Fibroblast of lung (primary cell): ENCODE measurements around the gene PKP3. TPM values are rescaled to one million over a fixed set of nuclear protein-coding genes. Genes with fewer than 3 reads are reported as not detected.

Experiments used
- DNase-seq, 2 donors: peaks; one replicate each; pipeline versions ENCODE4 v3.0.0 to v3.0.0-alpha.2; 2010; ENCODE audit warnings: low read depth in 2 of 2
- H2AFZ ChIP-seq: 2 replicates; pipeline ENCODE4 v1.5.1; 2012; ENCODE audit warnings: low read length, control low read depth, inconsistent platforms
- H3K27ac ChIP-seq: 2 replicates; pipeline ENCODE4 v1.5.1; 2011; ENCODE audit warnings: low read length, control low read depth; ENCODE audit not compliant: insufficient read depth
- H3K27me3 ChIP-seq: 2 replicates; pipeline ENCODE4 v1.5.1; 2011; ENCODE audit warnings: mild to moderate bottlenecking, low read length; ENCODE audit not compliant: control insufficient read depth, insufficient read depth
- H3K36me3 ChIP-seq: 2 replicates; pipeline ENCODE4 v1.5.1; 2011; ENCODE audit warnings: low read length; ENCODE audit not compliant: control insufficient read depth, insufficient read depth
- H3K4me1 ChIP-seq: 2 replicates; pipeline ENCODE4 v1.5.1; 2011; ENCODE audit warnings: low read length; ENCODE audit not compliant: control insufficient read depth, insufficient read depth; ENCODE audit errors: extremely low read depth
- H3K4me2 ChIP-seq: 2 replicates; pipeline ENCODE4 v1.5.1; 2011; ENCODE audit warnings: low read length, control low read depth; ENCODE audit not compliant: insufficient read depth; ENCODE audit errors: extremely low read depth
- H3K4me3 ChIP-seq, 4 experiments: fragments of 200-600 bp in 1 of 4; sonication (generic) in 1 of 4; replicated peaks in 1 of 4; 2 replicates each; pipeline ENCODE4 v1.5.1; 2011 to 2016; ENCODE audit warnings: low read length in 4 of 4, low read depth in 3 of 4, mild to moderate bottlenecking in 3 of 4, control low read depth in 2 of 4, inconsistent platforms in 1 of 4, mixed read lengths in 1 of 4; ENCODE audit not compliant: insufficient read depth in 1 of 4; ENCODE audit errors: control extremely low read depth in 1 of 4
- H3K79me2 ChIP-seq: 2 replicates; pipeline ENCODE4 v1.5.1; 2012; ENCODE audit warnings: mild to moderate bottlenecking, low read length, inconsistent platforms; ENCODE audit not compliant: control insufficient read depth, insufficient read depth
- H3K9ac ChIP-seq: 2 replicates; pipeline ENCODE4 v1.5.1; 2011; ENCODE audit warnings: mild to moderate bottlenecking, low read length, control low read depth; ENCODE audit not compliant: insufficient read depth
- H3K9me3 ChIP-seq: 2 replicates; pipeline ENCODE4 v1.5.1; 2012; ENCODE audit warnings: low read depth, low read length; ENCODE audit not compliant: control insufficient read depth, insufficient read depth
- H4K20me1 ChIP-seq: 2 replicates; pipeline ENCODE4 v1.5.1; 2011; ENCODE audit warnings: low read length; ENCODE audit not compliant: control insufficient read depth, insufficient read depth; ENCODE audit errors: extremely low read depth
- CTCF ChIP-seq, 2 donors: IDR thresholded peaks in 1 of 2; conservative IDR thresholded peaks in 1 of 2; 1 replicate in 1 of 2; 2 replicates in 1 of 2; pipeline ENCODE4 v1.5.1; 2011 to 2012; ENCODE audit warnings: low read length in 2 of 2, control low read depth in 1 of 2, inconsistent platforms in 1 of 2, low read depth in 1 of 2, mild to moderate bottlenecking in 1 of 2
- EZH2 ChIP-seq: IDR thresholded peaks from 2 replicates; pipeline ENCODE4 v1.5.1; 2012; ENCODE audit warnings: low read length, control low read depth, mild to moderate bottlenecking; ENCODE audit errors: missing control alignments
- polyA plus RNA-seq, 2 donors: library from polyadenylated mRNA; depleted of rRNA in 1 of 2; stranded (reverse) in 1 of 2; unstranded in 1 of 2; fragments of >200 nt; gene quantifications; 2 replicates each; pipeline ENCODE4 v1.2.1, GENCODE V29; 2011 to 2012; ENCODE audit warnings: missing spikeins in 1 of 2
- total RNA-seq: library from RNA; depleted of rRNA; stranded (reverse); fragments of >200 nt; gene quantifications from 2 replicates; pipeline ENCODE4 v1.2.1, GENCODE V29; 2014

The PKP3 gene
- total and polyA plus RNA-seq, 2 donors (not counting 1 experiment from before 2014, with no cell fraction given), result 0.17 to 0.83 TPM

GRCh38 chr11:450809-451451 is 56.9 kb downstream of the PKP3 start:
- peak overlapping the region; percentile 78 to 90 (median 86) for H3K4me3 ChIP-seq
- H3K9me3 ChIP-seq, result no peaks in the 10 kb centered on the region
- TF ChIP-seq CTCF (conservative IDR thresholded peaks at IDR 0.05 in 1 of 2, IDR thresholded peaks at IDR 0.05 in 1 of 2; ENCODE audit: low read depth in 1 of 2, low read length in 2 of 2), result no peak
- peaks cover 16% of the 10 kb centered on the region for H3K36me3 ChIP-seq
- peaks cover 2% of the 10 kb centered on the region for H3K4me1 ChIP-seq
- H2AFZ ChIP-seq, result no peak overlapping the region
- H3K4me2 ChIP-seq, result peak overlapping the region; percentile 97
- DNase-seq, result peak; percentile 61 to 63
- H4K20me1 ChIP-seq, result no peaks in the 10 kb centered on the region
- H3K9ac ChIP-seq, result peak overlapping the region; percentile 83
- H3K27ac ChIP-seq, result peak overlapping the region; percentile 90
- H3K27me3 ChIP-seq, result no peaks in the 10 kb centered on the region
- peaks cover 38% of the 10 kb centered on the region for H3K79me2 ChIP-seq

GRCh38 chr11:451738-452137 is 57.7 kb downstream of the PKP3 start:
- H3K4me2 ChIP-seq, result peak overlapping the region; percentile 97
- peak overlapping the region; percentile 78 to 90 (median 86) for H3K4me3 ChIP-seq
- H3K9ac ChIP-seq, result no peak overlapping the region
- H3K79me2 ChIP-seq, result peaks cover 38% of the 10 kb centered on the region
- no peaks in the 10 kb centered on the region for H3K27me3 ChIP-seq
- no peak overlapping the region for H2AFZ ChIP-seq
- H4K20me1 ChIP-seq, result no peaks in the 10 kb centered on the region
- no peak for DNase-seq
- peaks cover 16% of the 10 kb centered on the region for H3K36me3 ChIP-seq
- H3K27ac ChIP-seq, result no peak overlapping the region
- no peaks in the 10 kb centered on the region for H3K9me3 ChIP-seq
- H3K4me1 ChIP-seq, result peaks cover 2% of the 10 kb centered on the region
- no peak for TF ChIP-seq CTCF (conservative IDR thresholded peaks at IDR 0.05 in 1 of 2, IDR thresholded peaks at IDR 0.05 in 1 of 2; ENCODE audit: low read depth in 1 of 2, low read length in 2 of 2)

GRCh38 chr11:452203-452744 is 58.3 kb downstream of the PKP3 start:
- H3K4me3 ChIP-seq, result no peak overlapping the region
- no peak overlapping the region for H3K27ac ChIP-seq
- no peaks in the 10 kb centered on the region for H3K9me3 ChIP-seq
- H3K9ac ChIP-seq, result no peak overlapping the region
- TF ChIP-seq EZH2, result no peak
- no peak for TF ChIP-seq CTCF (conservative IDR thresholded peaks at IDR 0.05 in 1 of 2, IDR thresholded peaks at IDR 0.05 in 1 of 2; ENCODE audit: low read depth in 1 of 2, low read length in 2 of 2)
- H2AFZ ChIP-seq, result no peak overlapping the region
- no peak for DNase-seq
- no peaks in the 10 kb centered on the region for H4K20me1 ChIP-seq
- peaks cover 2% of the 10 kb centered on the region for H3K4me1 ChIP-seq
- no peaks in the 10 kb centered on the region for H3K27me3 ChIP-seq
- H3K79me2 ChIP-seq, result peaks cover 38% of the 10 kb centered on the region
- H3K4me2 ChIP-seq, result no peak overlapping the region
- H3K36me3 ChIP-seq, result peaks cover 19% of the 10 kb centered on the region
